Suprapubic skin (tissue), 3 donors: Measurements from ENCODE around the gene SCN4A.

ENCODE experiments used
- POLR2A ChIP-seq, 2 donors: fragments of 450-650 bp; IDR thresholded peaks; one replicate each; pipeline ENCODE4 v1.6.1; 2017; ENCODE audit warnings: antibody characterized with exemption in 2 of 2, mild to moderate bottlenecking in 2 of 2, moderate library complexity in 2 of 2
- TF ChIP-seq, protein P1 (sequence below), 2 donors: fragments of 200-600 bp in 1 of 2; fragments of 450-650 bp in 1 of 2; sonication (generic) in 1 of 2; IDR thresholded peaks; one replicate each; pipeline ENCODE4 v1.5.1; 2016 to 2019; ENCODE audit warnings: antibody characterized with exemption in 2 of 2, mild to moderate bottlenecking in 1 of 2, moderate library complexity in 1 of 2

DNA sequence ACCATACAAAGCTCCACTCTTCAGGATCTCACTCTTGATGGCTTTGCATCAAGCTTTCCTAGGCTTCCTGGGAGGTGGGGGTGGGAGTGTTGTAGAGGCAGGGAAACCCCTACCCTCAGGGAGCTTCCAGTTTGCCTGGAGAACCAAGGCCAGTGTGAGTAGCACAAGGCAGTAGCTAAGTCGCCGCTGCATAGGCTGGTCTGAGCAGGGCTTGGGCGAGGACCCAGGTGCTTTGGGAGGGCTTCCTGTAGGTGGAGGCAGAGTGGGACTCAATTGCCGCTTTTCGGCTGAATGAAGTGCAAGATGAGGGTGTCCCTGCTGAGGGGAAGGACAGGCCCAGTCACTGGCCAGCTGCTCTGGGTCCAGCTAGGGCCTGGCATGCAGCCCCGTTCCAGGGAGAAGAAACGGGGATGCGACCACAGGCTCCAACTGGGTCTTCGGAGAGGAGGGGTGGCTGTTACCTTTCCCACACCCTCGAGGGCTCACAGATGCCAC lies 44.5 kb downstream of the SCN4A start:
- TF ChIP-seq, protein P1, sequence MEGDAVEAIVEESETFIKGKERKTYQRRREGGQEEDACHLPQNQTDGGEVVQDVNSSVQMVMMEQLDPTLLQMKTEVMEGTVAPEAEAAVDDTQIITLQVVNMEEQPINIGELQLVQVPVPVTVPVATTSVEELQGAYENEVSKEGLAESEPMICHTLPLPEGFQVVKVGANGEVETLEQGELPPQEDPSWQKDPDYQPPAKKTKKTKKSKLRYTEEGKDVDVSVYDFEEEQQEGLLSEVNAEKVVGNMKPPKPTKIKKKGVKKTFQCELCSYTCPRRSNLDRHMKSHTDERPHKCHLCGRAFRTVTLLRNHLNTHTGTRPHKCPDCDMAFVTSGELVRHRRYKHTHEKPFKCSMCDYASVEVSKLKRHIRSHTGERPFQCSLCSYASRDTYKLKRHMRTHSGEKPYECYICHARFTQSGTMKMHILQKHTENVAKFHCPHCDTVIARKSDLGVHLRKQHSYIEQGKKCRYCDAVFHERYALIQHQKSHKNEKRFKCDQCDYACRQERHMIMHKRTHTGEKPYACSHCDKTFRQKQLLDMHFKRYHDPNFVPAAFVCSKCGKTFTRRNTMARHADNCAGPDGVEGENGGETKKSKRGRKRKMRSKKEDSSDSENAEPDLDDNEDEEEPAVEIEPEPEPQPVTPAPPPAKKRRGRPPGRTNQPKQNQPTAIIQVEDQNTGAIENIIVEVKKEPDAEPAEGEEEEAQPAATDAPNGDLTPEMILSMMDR (IDR thresholded peaks at IDR 0.05): no peak
- no peak for TF ChIP-seq POLR2A (IDR thresholded peaks at IDR 0.05)
